DMS 273 (cell line): Measurements from ENCODE around the gene UNC13B.
"Not testable (repeated sequence)": the region's sequence is repeated elsewhere in the genome, so short reads cannot be mapped to it uniquely, and the experiment has no call there.

Experiments used
- DNase-seq: peaks from one replicate; lab custom pipeline; 2025; ENCODE audit not compliant: unreplicated experiment; lab: John Stamatoyannopoulos, UW

UNC13B gene

GRCh38 chr9:35220659-35221338, 59.0 kb downstream of the UNC13B start:
- DNase-seq, result no peak

GRCh38 chr9:35225677-35226076, 63.9 kb downstream of the UNC13B start:
- DNase-seq, result no peak

- DNase-seq, result no peak
Observed at GRCh38 chr9:35226651-35227050, 64.8 kb downstream of the UNC13B start.

- no peak for DNase-seq
Observed at GRCh38 chr9:35227284-35227683, 65.5 kb downstream of the UNC13B start.

- no peak for DNase-seq
Observed at GRCh38 chr9:35229066-35229778, 67.4 kb downstream of the UNC13B start.

GRCh38 chr9:35229779-35230143, 68.0 kb downstream of the UNC13B start:
- DNase-seq, result no peak

- no peak for DNase-seq
Observed at GRCh38 chr9:35232867-35233544, 71.2 kb downstream of the UNC13B start.

GRCh38 chr9:35236692-35237091, 74.9 kb downstream of the UNC13B start:
- no peak for DNase-seq

- DNase-seq, result no peak
Observed at GRCh38 chr9:35237311-35237710, 75.5 kb downstream of the UNC13B start.

GRCh38 chr9:35245945-35246344, 84.1 kb downstream of the UNC13B start:
- not testable (repeated sequence) for DNase-seq

GRCh38 chr9:35253075-35253474, 91.3 kb downstream of the UNC13B start:
- DNase-seq, result no peak

- no peak for DNase-seq
Observed at GRCh38 chr9:35254237-35254636, 92.4 kb downstream of the UNC13B start.

GRCh38 chr9:35254984-35255857, 93.4 kb downstream of the UNC13B start:
- no peak for DNase-seq

- DNase-seq, result no peak
Observed at GRCh38 chr9:35257986-35258659, 96.3 kb downstream of the UNC13B start.

GRCh38 chr9:35258660-35259474, 97.1 kb downstream of the UNC13B start:
- peak; percentile 57 for DNase-seq

GRCh38 chr9:35260186-35260585, 98.4 kb downstream of the UNC13B start:
- DNase-seq, result no peak

- no peak for DNase-seq
Observed at GRCh38 chr9:35262064-35262463, 100.3 kb downstream of the UNC13B start.

- DNase-seq, result no peak
Observed at GRCh38 chr9:35267710-35268109, 105.9 kb downstream of the UNC13B start.

GRCh38 chr9:35269919-35270318, 108.1 kb downstream of the UNC13B start:
- DNase-seq, result no peak

- no peak for DNase-seq
Observed at GRCh38 chr9:35271637-35272036, 109.8 kb downstream of the UNC13B start.
